NK-92 (cell line): ENCODE measurements around the gene FHL1.
"Not testable (repeated sequence)": the region's sequence is repeated elsewhere in the genome, so short reads cannot be mapped to it uniquely, and the experiment has no call there.

Experiments
- DNase-seq: peaks from one replicate; lab custom pipeline; 2025; ENCODE audit not compliant: unreplicated experiment; lab: John Stamatoyannopoulos, UW

Gene FHL1

DNA sequence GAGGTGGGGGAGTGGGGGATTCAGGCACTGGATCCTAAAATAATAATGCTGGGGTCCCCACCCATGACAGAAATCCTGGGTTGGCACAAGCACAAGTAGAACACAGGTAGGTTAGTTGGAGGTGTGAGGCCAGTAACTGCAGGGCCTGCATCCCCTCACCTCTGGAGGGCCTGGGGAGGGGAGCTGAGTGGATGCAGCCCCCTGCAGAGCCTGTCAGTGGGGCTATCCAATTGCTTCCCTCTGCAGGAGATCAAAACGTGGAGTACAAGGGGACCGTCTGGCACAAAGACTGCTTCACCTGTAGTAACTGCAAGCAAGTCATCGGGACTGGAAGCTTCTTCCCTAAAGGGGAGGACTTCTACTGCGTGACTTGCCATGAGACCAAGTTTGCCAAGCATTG lies 60.2 kb downstream of the FHL1 start:
- DNase-seq: no peak

GRCh38 chrX:136209016-136209738 lies 61.8 kb downstream of the FHL1 start:
- DNase-seq: no peak

DNA sequence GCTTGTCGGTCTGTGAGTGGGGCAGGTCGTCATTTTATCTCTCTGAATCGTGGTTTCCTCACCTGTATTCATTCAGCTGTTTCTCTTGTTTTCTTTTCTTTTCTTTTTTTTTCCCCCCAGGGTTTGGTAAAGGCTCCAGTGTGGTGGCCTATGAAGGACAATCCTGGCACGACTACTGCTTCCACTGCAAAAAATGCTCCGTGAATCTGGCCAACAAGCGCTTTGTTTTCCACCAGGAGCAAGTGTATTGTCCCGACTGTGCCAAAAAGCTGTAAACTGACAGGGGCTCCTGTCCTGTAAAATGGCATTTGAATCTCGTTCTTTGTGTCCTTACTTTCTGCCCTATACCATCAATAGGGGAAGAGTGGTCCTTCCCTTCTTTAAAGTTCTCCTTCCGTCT lies 62.4 kb downstream of the FHL1 start:
- no peak for DNase-seq

- DNase-seq: no peak
Measured at GRCh38 chrX:136210243-136210642, 62.9 kb downstream of the FHL1 start.

- DNase-seq: no peak
Measured at GRCh38 chrX:136210806-136211205, 63.5 kb downstream of the FHL1 start.

- DNase-seq: no peak
Measured at GRCh38 chrX:136211766-136212556, 64.6 kb downstream of the FHL1 start.

DNA sequence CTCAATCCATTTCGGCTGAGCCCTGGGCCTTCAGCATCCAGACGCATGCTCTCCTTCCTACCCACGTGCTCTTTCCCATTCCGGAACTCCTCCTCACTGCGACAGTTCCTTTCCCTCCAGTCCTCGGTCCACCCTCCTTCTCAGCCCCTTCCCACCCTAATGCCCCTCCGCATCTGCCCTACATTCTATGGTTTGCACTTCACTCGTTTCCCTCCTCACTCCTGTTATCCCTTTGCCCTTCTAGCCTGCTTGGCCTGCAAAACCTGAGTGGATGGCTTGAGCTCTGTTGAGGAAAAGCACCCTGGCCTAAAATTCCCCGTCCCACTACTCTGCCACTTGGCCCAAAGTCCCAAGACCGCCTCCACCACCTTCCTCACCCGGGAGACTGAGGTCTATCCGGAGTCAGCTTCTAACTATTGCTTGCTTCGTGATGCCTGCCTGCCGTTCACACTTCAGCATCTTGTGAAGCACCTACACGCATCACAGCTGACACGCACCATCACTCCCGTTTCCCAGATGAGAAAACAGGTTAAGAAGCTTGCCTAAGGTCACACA lies 65.3 kb downstream of the FHL1 start:
- DNase-seq: no peak

GRCh38 chrX:136214551-136214950 lies 67.2 kb downstream of the FHL1 start:
- DNase-seq: no peak

DNA sequence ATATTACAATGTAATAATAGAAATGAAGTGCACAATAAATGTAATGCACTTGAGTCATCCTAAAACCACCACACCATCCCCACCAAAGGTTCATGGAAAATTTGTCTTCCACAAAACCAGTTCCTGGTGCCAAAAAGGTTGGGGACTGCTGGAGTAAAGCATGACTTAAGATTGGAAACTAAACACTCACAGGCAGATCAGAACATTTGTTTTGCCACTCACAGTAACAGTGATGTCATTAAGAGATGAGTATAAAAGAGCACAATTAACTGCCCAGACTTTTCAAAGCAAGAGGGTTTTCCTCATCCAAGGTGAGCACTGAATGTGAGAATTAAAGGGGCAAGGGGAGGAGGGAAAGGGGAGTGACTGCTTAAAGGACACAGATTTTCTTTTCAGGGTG lies 68.2 kb downstream of the FHL1 start:
- DNase-seq: no peak

GRCh38 chrX:136219893-136220292 lies 72.6 kb downstream of the FHL1 start:
- no peak for DNase-seq

DNA sequence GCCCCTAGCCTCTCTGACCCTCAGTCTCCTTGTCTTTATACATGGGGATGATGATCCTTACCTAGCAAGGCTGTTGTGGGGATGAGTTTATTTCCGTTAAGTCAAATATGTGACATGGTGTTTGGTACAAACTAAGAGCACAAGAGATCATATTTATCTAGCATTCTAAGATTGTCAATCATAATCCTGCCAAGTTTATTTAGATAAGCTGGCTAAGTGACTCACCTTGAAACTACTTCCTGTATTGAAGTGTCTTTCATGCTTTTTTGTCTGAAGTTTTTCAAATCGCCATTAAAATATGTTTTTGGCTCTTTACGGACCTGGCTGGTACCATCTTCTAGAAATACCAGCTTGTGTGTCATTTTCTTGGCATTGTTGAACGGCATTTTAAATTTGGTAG lies 73.2 kb downstream of the FHL1 start:
- DNase-seq: no peak

- no peak for DNase-seq
Measured at GRCh38 chrX:136220951-136221350, 73.6 kb downstream of the FHL1 start.

DNA sequence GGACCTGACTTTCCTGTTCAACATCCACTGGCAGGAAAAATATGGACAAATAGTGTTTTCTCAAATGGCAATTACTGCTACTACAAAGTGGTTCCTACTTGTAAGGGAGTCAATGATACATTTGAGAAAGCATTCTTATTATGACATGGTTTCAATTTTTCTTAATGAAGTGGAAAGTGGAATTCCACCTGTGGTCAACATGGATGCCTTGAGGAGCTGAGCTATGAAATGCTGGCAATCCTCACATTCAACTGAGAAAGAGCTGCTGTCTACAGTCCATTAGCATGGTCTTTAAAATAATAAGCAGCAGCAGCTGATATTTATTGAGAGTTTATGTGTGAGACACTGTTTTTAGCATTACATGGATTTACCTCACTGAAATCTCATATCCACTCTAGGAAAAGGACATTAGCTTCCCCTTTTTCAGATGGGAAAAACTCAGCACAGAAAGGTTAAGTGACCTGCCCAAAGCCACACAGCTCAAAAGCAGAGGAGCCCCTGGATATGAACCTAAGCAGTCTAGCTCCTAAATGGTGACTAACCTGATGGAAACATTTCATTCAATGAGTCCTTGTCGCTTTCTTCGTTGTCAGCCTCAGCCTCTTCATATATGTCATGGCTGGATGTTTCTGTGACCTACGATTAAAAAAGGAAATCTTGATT lies 74.6 kb downstream of the FHL1 start:
- no peak for DNase-seq

DNA sequence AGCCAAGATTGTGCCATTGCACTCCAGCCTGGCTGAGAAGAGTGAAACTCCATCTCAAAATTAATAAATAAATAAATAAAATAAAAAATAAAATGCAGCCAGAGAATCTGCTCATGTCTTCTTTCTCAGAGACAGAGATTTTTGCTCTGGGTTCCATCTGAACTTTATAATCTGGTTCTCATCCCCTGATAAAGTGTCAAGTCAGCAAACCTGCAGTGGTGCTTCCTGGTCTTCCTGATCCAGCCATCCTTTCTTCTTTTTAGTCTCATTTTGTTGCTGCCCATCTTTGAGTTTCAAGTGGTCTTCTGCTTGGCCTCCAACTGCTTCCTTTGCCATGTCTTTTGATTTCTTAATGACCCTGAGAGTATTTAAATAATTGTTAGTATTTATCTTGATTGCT lies 79.7 kb downstream of the FHL1 start:
- DNase-seq: no peak

- DNase-seq: no peak
Measured at GRCh38 chrX:136227948-136228838, 80.9 kb downstream of the FHL1 start.

GRCh38 chrX:136228839-136229207 lies 81.5 kb downstream of the FHL1 start:
- DNase-seq: no peak

- no peak for DNase-seq
Measured at GRCh38 chrX:136237074-136237473, 89.7 kb downstream of the FHL1 start.

DNA sequence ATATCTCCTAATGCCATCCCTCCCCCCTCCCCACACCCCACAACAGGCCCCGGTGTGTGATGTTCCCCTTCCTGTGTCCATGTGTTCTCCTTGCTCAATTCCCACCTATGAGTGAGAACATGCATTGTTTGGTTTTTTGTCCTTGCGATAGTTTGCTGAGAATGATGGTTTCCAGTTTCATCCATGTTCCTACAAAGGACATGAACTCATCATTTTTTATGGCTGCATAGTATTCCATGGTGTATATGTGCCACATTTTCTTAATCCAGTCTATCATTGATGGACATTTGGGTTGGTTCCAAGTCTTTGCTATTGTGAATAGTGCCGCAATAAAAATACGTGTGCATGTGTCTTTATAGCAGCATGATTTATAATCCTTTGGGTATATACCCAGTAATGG lies 90.5 kb downstream of the FHL1 start:
- DNase-seq: not testable (repeated sequence)

DNA sequence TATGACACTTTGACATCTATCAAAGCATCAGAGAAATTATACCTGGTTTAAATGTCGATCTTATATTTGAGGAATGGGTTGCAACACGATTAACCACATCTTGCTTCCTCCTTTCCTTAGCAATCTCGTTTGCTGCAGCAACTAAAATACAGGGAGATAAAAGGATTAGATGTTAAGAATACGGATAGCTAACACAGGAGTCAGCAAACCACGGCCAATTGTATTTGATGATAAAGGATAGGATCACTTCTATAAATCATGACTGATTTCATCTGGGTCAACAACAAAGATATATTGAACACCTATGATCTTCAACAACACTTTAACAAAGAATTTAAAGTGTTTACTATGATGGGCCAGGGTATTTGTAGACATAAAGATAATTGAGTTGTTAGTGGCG lies 98.9 kb downstream of the FHL1 start:
- no peak for DNase-seq

DNA sequence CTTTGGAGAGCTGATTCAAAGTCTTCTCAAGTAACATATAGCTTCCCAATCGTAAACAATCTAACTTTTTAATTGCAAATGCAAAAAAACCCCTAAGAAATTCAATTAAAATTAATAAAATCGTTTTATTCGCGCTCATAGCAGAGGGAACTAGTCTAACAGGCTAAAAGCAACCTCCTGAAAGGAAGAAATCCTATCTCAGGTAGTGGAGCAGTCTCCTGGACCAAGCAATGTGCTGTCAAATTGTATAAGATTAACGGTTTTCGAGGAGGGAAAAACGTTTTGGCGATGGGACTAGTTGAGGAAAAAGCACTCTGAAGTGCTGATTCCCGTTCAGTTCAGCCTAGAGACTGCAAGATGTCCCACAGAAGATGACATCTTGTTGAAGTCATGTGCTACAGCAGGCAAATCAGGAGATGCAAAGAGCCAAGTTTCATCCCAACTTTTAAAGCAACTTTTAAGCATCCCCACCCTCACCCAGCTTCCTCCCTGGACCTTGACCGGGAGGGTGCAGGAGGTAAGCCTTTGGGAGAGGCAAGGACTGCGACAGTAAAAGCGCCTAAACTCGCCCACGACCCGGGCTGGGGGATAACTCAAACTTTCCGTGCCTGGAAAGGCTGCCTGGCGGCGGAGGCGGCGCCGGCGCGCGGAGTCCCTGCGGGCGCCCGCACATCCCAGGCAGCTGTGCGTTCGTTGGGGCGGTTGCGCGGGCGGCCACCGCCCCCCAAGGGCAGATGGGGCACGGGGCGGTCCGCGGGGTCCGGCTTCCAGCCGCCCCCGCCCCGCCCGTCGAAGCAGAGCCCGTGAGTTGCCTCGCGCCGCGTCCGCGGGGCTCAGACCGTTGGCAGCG lies 103.1 kb downstream of the FHL1 start:
- DNase-seq: no peak
